Measurements from ENCODE around the gene LMNTD2. TPM values are rescaled to one million over a fixed set of nuclear protein-coding genes. Genes with fewer than 3 reads are reported as not detected.

Gene LMNTD2
- total RNA-seq, 4 donors from 2014 or later, result 0.95 to 5.5 (median 1.7) TPM

DNA sequence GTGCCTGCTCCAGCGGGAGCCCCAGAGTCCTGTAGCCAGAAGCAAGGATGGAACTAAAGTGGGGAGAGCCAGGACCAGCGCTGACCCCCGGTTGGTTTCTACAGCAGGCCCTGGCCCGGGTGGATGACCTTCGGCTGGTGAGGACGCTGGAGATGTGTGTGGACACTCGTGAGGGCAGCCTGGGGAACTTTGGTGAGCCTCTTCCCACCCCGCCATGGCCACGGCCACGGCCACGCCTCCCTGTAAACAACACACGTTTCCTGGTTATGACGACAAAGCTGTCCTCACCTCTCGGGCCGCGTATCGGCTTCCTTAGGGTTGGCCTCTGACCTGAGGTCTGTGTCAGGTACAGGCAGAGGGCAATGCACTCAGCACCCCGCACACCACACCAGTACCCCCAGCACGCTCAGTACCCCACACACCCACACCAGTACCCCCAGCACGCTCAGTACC is 19.1 kb downstream of the LMNTD2 start:
- DNase-seq (ENCODE audit: low spot score), result no peak
- TF ChIP-seq, protein P1, sequence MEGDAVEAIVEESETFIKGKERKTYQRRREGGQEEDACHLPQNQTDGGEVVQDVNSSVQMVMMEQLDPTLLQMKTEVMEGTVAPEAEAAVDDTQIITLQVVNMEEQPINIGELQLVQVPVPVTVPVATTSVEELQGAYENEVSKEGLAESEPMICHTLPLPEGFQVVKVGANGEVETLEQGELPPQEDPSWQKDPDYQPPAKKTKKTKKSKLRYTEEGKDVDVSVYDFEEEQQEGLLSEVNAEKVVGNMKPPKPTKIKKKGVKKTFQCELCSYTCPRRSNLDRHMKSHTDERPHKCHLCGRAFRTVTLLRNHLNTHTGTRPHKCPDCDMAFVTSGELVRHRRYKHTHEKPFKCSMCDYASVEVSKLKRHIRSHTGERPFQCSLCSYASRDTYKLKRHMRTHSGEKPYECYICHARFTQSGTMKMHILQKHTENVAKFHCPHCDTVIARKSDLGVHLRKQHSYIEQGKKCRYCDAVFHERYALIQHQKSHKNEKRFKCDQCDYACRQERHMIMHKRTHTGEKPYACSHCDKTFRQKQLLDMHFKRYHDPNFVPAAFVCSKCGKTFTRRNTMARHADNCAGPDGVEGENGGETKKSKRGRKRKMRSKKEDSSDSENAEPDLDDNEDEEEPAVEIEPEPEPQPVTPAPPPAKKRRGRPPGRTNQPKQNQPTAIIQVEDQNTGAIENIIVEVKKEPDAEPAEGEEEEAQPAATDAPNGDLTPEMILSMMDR (IDR thresholded peaks at IDR 0.05), result no peak
- ATAC-seq (ENCODE audit: low FRiP score), result no peak

DNA sequence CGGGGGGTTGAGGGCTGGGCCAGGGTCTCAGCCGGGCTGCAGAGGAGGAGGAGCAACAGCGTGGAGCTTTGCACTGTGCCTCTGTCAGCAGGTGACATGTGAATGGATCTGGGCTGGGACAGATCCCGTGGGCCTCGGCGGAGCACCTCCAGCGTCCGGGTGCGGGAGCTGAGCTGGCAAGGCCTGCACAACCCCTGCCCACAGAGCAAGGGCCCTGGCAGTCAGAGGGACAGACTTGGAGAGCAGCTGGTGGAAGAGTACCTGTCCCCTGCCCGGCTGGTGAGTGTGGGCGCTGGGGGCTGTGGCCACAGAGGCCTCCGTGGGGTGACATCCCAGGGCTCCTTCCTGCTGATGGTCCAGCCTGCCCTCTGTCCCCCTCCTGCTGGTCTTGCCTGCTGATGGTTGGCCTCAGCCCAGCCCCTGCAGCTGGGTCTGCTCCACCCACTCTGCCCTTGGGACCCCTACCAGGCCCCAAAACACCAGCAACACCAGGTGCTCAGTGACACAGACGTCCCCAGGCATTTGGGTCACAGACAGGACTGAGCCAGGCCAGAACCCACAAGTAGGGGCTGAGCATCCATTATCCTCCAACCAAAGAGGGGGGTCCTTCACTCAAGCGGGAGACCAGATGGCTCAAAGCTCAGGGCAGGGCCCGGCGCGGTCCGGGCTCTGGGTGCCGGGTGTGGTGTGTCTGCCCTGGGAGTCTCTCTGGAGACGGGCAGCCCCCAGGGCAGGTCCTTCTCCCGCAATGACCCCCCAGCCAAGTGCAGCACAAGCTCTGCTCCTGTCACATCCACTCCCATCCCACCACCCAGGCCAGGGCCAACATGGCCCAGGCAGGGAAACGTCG is 19.7 kb downstream of the LMNTD2 start:
- DNase-seq (ENCODE audit: low spot score), result no peak

DNA sequence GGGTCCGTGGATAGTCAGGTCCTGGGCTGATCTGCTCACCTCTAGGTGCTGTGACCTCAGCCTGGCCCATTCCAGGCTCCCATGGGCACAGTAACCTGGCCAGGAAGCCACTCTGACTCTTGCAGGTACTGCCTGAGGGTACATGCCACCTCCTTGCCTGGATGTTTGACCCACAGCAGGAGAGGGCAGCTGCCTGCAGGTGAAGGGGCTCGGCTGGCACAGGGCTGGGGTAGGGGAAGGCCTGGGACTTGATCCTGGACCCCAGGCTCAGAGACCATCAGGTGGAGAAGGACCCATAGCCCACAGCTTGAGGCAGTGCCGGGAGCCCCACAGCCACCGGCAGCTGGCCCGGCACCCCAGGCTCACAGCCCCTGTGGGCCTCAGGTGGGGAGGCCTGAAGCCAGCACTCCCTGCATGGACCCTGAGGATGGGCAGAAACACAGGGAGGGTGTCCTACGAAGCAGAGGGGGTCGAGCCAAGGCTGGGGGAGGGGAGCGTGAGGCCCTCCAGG is 20.5 kb downstream of the LMNTD2 start:
- ATAC-seq (ENCODE audit: low FRiP score), result no peak
- DNase-seq (ENCODE audit: low spot score), result no peak
- TF ChIP-seq, protein P1 (IDR thresholded peaks at IDR 0.05), result no peak

More for the DNA sequence above, 19.7 kb downstream of the LMNTD2 start:
- no peak for ATAC-seq (ENCODE audit: low FRiP score)
- TF ChIP-seq, protein P1 (IDR thresholded peaks at IDR 0.05), result no peak

DNA sequence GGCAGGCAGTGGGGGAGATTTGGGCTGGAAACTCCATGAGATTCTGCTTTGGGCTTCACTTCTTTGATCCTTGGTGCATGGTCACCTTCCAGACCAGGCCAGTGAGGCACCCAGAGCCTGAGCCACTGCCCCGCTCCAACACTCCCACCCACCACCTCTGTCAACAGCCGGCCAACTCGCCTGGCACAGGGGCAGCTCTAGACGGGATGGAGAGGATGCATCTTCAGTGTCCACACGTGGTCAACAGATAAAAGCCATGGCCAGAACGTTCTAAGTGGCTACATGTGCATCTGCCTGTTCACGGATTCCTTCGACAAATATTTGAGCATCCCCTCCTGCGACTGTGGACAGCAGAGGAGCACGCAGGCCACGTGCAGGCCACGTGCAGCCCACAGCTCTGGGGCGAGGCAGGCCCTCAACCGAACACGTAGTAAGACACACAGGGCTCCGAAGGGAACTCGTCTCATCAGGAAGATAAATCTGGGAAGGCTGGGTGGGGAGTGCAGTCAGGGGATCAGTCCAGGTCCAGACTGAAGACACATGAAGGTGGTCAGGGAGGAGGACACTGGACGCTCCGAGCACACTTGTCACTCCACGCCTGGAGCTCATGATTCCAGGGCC is 22.0 kb downstream of the LMNTD2 start:
- ATAC-seq (ENCODE audit: low FRiP score) (no peak), DNase-seq (ENCODE audit: low spot score) (no peak)
- TF ChIP-seq, protein P1 (IDR thresholded peaks at IDR 0.05), result no peak

DNA sequence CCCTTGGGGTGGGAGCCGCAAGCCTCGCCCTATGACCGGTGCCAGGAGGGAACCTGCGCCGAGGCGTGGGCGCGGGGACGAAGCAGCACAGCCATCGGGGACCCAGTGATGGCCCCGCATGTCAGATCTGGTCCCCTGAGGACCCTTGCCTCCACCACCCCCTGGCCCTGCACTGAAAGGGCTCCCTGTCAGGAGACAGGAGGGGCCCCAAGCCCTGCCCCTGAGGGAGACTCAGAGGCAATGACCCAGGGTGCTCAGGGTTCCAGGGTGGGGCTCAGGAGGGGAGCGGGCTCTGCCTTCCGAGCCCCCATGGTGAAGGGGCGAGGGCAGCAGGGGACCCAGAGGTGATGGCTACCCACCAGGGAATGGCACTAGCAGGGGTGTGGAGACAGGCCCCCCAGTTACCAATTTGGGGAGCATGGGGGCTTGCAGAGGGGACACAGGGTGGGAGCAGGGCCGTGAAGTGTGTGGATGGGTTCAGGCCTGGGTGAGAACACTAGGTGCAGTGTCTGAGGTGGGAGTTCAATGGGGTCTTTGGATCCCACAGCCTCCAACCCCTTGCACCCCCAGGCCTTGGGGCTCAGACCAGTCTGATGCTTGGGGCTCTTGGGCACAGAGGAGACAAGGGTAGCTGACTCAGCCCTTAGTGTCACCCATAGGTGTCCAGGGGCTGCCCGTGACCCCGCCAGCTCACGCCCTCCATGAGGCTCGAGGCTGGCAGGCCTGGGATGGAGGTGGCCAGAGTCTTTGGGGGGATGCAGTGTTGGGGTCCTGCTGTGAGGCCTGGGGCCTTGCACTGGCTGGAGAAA is 22.7 kb downstream of the LMNTD2 start:
- TF ChIP-seq, protein P1 (IDR thresholded peaks at IDR 0.05), result no peak
- DNase-seq (ENCODE audit: low spot score) (no peak), ATAC-seq (ENCODE audit: low FRiP score) (no peak)

DNA sequence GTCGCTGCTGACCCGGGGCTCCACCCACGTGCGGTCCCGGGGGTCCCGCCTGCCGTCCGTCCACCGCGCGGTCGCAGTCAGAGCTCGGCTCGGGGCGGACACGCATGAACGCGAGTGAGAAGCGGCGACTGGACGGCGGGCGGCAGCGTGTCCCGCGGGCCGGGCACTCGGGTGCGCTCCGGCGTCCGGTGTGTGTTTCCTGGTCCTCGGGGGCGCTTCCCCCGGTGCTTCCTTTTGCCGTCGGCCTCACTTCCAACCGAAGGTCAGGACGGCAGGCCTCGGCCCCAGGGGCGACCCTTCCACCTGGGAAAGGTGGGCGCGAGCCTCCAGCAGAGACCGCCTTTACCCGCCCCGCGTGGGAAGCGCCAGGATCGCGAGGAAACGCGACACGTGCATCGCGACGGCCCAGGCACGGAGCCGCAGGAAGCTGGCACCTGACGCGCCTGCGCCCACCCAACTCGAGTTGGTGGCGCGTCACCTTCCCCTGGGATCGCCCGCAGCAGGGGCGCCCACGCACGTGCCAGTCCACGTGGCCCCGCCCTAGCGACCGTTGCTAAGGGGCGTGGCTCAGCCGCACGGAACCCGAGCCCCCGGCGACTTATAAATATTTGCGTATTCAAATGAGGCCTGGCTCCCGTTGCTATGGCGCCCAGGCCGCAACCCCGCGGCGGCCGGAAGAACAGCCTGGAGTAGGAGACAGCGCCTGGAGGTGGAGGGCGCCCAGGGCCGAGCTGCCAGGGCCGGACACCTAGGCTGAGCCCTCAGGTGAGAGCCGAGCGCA is 23.5 kb downstream of the LMNTD2 start, which contains the start of gene LRRC56:
Gene LRRC56, plus strand, starts transcription at position 687 of the 781 bp plus-strand sequence. CDS start 3,158 bp downstream, outside the sequence.
- TF ChIP-seq, protein P1 (IDR thresholded peaks at IDR 0.05), result no peak
- peak; percentile 17 for ATAC-seq (ENCODE audit: low FRiP score)
- DNase-seq (ENCODE audit: low spot score), result peak; percentile 50
